ENCODE data around the gene FAM131A. TPM values are rescaled to one million over a fixed set of nuclear protein-coding genes. Genes with fewer than 3 reads are reported as not detected.

Gene FAM131A
- total RNA-seq, 1 donor from 2014 or later: 9.4 TPM

GRCh38 chr3:184347321-184348056 is 10.1 kb downstream of the FAM131A start:
- peaks cover 7 to 19% (median 16%) of the 10 kb centered on the region in 3 donors for H3K4me1 ChIP-seq (ENCODE audit: control insufficient read depth in 3 of 3, insufficient read depth in 3 of 3, low read length in 3 of 3)
- H3K9me3 ChIP-seq (ENCODE audit: control insufficient read depth in 3 of 3, low read length in 3 of 3): no peaks in the 10 kb centered on the region
- H3K27ac ChIP-seq (ENCODE audit: low read depth, low read length): no peak overlapping the region
- no peak overlapping the region for H3K9ac ChIP-seq (ENCODE audit: low read depth in 1 of 3, low read length in 3 of 3)
- no peak overlapping the region for H3K4me3 ChIP-seq (ENCODE audit: low read length in 3 of 3)
- H3K27me3 ChIP-seq (ENCODE audit: control insufficient read depth in 3 of 3, insufficient read depth in 3 of 3, low read length in 3 of 3): no peaks in the 10 kb centered on the region
- H3K36me3 ChIP-seq (ENCODE audit: control insufficient read depth in 3 of 3, insufficient read depth in 3 of 3, low read length in 3 of 3): peaks cover 15 to 20% (median 17%) of the 10 kb centered on the region in 3 donors

- Histone ChIP-seq H3K9ac (ENCODE audit: low read depth in 1 of 3, low read length in 3 of 3) (no peak overlapping the region), H3K27ac (ENCODE audit: low read depth, low read length) (no peak overlapping the region), H3K36me3 (ENCODE audit: control insufficient read depth in 3 of 3, insufficient read depth in 3 of 3, low read length in 3 of 3) (peaks cover 9 to 16% (median 12%) of the 10 kb centered on the region in 3 donors), H3K4me3 (ENCODE audit: low read length in 3 of 3) (no peak overlapping the region), H3K9me3 (ENCODE audit: control insufficient read depth in 3 of 3, low read length in 3 of 3) (no peaks in the 10 kb centered on the region), H3K4me1 (ENCODE audit: control insufficient read depth in 3 of 3, insufficient read depth in 3 of 3, low read length in 3 of 3) (peaks cover 7 to 15% (median 14%) of the 10 kb centered on the region in 3 donors), H3K27me3 (ENCODE audit: control insufficient read depth in 3 of 3, insufficient read depth in 3 of 3, low read length in 3 of 3) (no peaks in the 10 kb centered on the region)
Observed at GRCh38 chr3:184348057-184348382, 10.6 kb downstream of the FAM131A start.

GRCh38 chr3:184349563-184350470 is 12.4 kb downstream of the FAM131A start:
- Histone ChIP-seq H3K9me3 (ENCODE audit: control insufficient read depth in 3 of 3, low read length in 3 of 3) (no peaks in the 10 kb centered on the region), H3K4me3 (ENCODE audit: low read length in 3 of 3) (no peak overlapping the region), H3K36me3 (ENCODE audit: control insufficient read depth in 3 of 3, insufficient read depth in 3 of 3, low read length in 3 of 3) (peaks cover 0 to 3% (median under 1%) of the 10 kb centered on the region in 3 donors), H3K27me3 (ENCODE audit: control insufficient read depth in 3 of 3, insufficient read depth in 3 of 3, low read length in 3 of 3) (no peaks in the 10 kb centered on the region), H3K27ac (ENCODE audit: low read depth, low read length) (no peak overlapping the region), H3K9ac (ENCODE audit: low read depth in 1 of 3, low read length in 3 of 3) (no peak overlapping the region), H3K4me1 (ENCODE audit: control insufficient read depth in 3 of 3, insufficient read depth in 3 of 3, low read length in 3 of 3) (peaks cover 2 to 8% (median 7%) of the 10 kb centered on the region in 3 donors)

GRCh38 chr3:184350618-184351017 is 13.2 kb downstream of the FAM131A start:
- Histone ChIP-seq H3K9me3 (ENCODE audit: control insufficient read depth in 3 of 3, low read length in 3 of 3) (no peaks in the 10 kb centered on the region), H3K4me3 (ENCODE audit: low read length in 3 of 3) (no peak overlapping the region), H3K9ac (ENCODE audit: low read depth in 1 of 3, low read length in 3 of 3) (no peak overlapping the region), H3K4me1 (ENCODE audit: control insufficient read depth in 3 of 3, insufficient read depth in 3 of 3, low read length in 3 of 3) (peaks cover 2 to 4% (median 4%) of the 10 kb centered on the region in 3 donors), H3K27ac (ENCODE audit: low read depth, low read length) (no peak overlapping the region), H3K27me3 (ENCODE audit: control insufficient read depth in 3 of 3, insufficient read depth in 3 of 3, low read length in 3 of 3) (no peaks in the 10 kb centered on the region), H3K36me3 (ENCODE audit: control insufficient read depth in 3 of 3, insufficient read depth in 3 of 3, low read length in 3 of 3) (peaks cover 5 to 8% (median 6%) of the 10 kb centered on the region in 3 donors)

GRCh38 chr3:184351511-184352148 is 14.2 kb downstream of the FAM131A start:
- H3K27ac ChIP-seq (ENCODE audit: low read depth, low read length): no peak overlapping the region
- H3K9ac ChIP-seq (ENCODE audit: low read depth in 1 of 3, low read length in 3 of 3): no peak overlapping the region
- no peaks in the 10 kb centered on the region for H3K4me1 ChIP-seq (ENCODE audit: control insufficient read depth in 3 of 3, insufficient read depth in 3 of 3, low read length in 3 of 3)
- H3K27me3 ChIP-seq (ENCODE audit: control insufficient read depth in 3 of 3, insufficient read depth in 3 of 3, low read length in 3 of 3): no peaks in the 10 kb centered on the region
- no peaks in the 10 kb centered on the region for H3K9me3 ChIP-seq (ENCODE audit: control insufficient read depth in 3 of 3, low read length in 3 of 3)
- peaks cover 5 to 8% (median 6%) of the 10 kb centered on the region in 3 donors for H3K36me3 ChIP-seq (ENCODE audit: control insufficient read depth in 3 of 3, insufficient read depth in 3 of 3, low read length in 3 of 3)
- H3K4me3 ChIP-seq (ENCODE audit: low read length in 3 of 3): no peak overlapping the region

- H3K9me3 ChIP-seq (ENCODE audit: control insufficient read depth in 3 of 3, low read length in 3 of 3): no peaks in the 10 kb centered on the region
Observed at GRCh38 chr3:184352149-184352785, 14.9 kb downstream of the FAM131A start.

GRCh38 chr3:184352897-184353545 is 15.6 kb downstream of the FAM131A start:
- Histone ChIP-seq H3K27ac (ENCODE audit: low read depth, low read length) (no peak overlapping the region), H3K4me1 (ENCODE audit: control insufficient read depth in 3 of 3, insufficient read depth in 3 of 3, low read length in 3 of 3) (no peaks in the 10 kb centered on the region), H3K9ac (ENCODE audit: low read depth in 1 of 3, low read length in 3 of 3) (no peak overlapping the region), H3K27me3 (ENCODE audit: control insufficient read depth in 3 of 3, insufficient read depth in 3 of 3, low read length in 3 of 3) (no peaks in the 10 kb centered on the region), H3K4me3 (ENCODE audit: low read length in 3 of 3) (no peak overlapping the region), H3K9me3 (ENCODE audit: control insufficient read depth in 3 of 3, low read length in 3 of 3) (no peaks in the 10 kb centered on the region), H3K36me3 (ENCODE audit: control insufficient read depth in 3 of 3, insufficient read depth in 3 of 3, low read length in 3 of 3) (peaks cover 5 to 6% (median 6%) of the 10 kb centered on the region in 3 donors)

More at GRCh38 chr3:184352149-184352785, 14.9 kb downstream of the FAM131A start:
- H3K36me3 ChIP-seq (ENCODE audit: control insufficient read depth in 3 of 3, insufficient read depth in 3 of 3, low read length in 3 of 3): peaks cover 5 to 8% (median 6%) of the 10 kb centered on the region in 3 donors
- no peaks in the 10 kb centered on the region for H3K27me3 ChIP-seq (ENCODE audit: control insufficient read depth in 3 of 3, insufficient read depth in 3 of 3, low read length in 3 of 3)
- no peak overlapping the region for H3K27ac ChIP-seq (ENCODE audit: low read depth, low read length)
- no peak overlapping the region for H3K9ac ChIP-seq (ENCODE audit: low read depth in 1 of 3, low read length in 3 of 3)
- H3K4me3 ChIP-seq (ENCODE audit: low read length in 3 of 3): no peak overlapping the region
- H3K4me1 ChIP-seq (ENCODE audit: control insufficient read depth in 3 of 3, insufficient read depth in 3 of 3, low read length in 3 of 3): no peaks in the 10 kb centered on the region

GRCh38 chr3:184353546-184353941 is 16.1 kb downstream of the FAM131A start:
- Histone ChIP-seq H3K4me1 (ENCODE audit: control insufficient read depth in 3 of 3, insufficient read depth in 3 of 3, low read length in 3 of 3) (no peaks in the 10 kb centered on the region), H3K9ac (ENCODE audit: low read depth in 1 of 3, low read length in 3 of 3) (no peak overlapping the region), H3K9me3 (ENCODE audit: control insufficient read depth in 3 of 3, low read length in 3 of 3) (no peaks in the 10 kb centered on the region), H3K4me3 (ENCODE audit: low read length in 3 of 3) (no peak overlapping the region), H3K36me3 (ENCODE audit: control insufficient read depth in 3 of 3, insufficient read depth in 3 of 3, low read length in 3 of 3) (peaks cover 5 to 9% (median 6%) of the 10 kb centered on the region in 3 donors), H3K27ac (ENCODE audit: low read depth, low read length) (no peak overlapping the region), H3K27me3 (ENCODE audit: control insufficient read depth in 3 of 3, insufficient read depth in 3 of 3, low read length in 3 of 3) (no peaks in the 10 kb centered on the region)

- no peak overlapping the region for H3K27ac ChIP-seq (ENCODE audit: low read depth, low read length)
- no peak overlapping the region for H3K9ac ChIP-seq (ENCODE audit: low read depth in 1 of 3, low read length in 3 of 3)
- H3K4me3 ChIP-seq (ENCODE audit: low read length in 3 of 3): no peak overlapping the region
- H3K4me1 ChIP-seq (ENCODE audit: control insufficient read depth in 3 of 3, insufficient read depth in 3 of 3, low read length in 3 of 3): no peaks in the 10 kb centered on the region
- H3K9me3 ChIP-seq (ENCODE audit: control insufficient read depth in 3 of 3, low read length in 3 of 3): no peaks in the 10 kb centered on the region
- peaks cover 5 to 10% (median 6%) of the 10 kb centered on the region in 3 donors for H3K36me3 ChIP-seq (ENCODE audit: control insufficient read depth in 3 of 3, insufficient read depth in 3 of 3, low read length in 3 of 3)
- no peaks in the 10 kb centered on the region for H3K27me3 ChIP-seq (ENCODE audit: control insufficient read depth in 3 of 3, insufficient read depth in 3 of 3, low read length in 3 of 3)
Observed at GRCh38 chr3:184354121-184354728, 16.8 kb downstream of the FAM131A start.
